Effector memory CD8-positive, alpha-beta T cell (primary cell): ENCODE results near the gene NARS2.

Experiments
- ATAC-seq: fragments of 150-1000 bp; cut with Tn5 transposase; replicated peaks from 2 replicates; pipeline ENCODE4 v1.10.0; 2021; ENCODE audit warnings: mild to moderate bottlenecking, moderate library complexity
- DNase-seq, 3 experiments: peaks; one replicate each; pipeline ENCODE4 v3.0.0; 2021
- H3K27ac Mint-ChIP-seq, 2 donors: one replicate each; pipeline ENCODE4 v1.8.0; 2022; ENCODE audit warnings: mild to moderate bottlenecking in 2 of 2, mixed read lengths in 2 of 2, moderate library complexity in 2 of 2
- H3K27me3 Mint-ChIP-seq, 2 donors: one replicate each; pipeline ENCODE4 v1.8.0; 2022; ENCODE audit warnings: mixed read lengths in 2 of 2
- H3K36me3 Mint-ChIP-seq: one replicate; pipeline ENCODE4 v1.8.0; 2022; ENCODE audit warnings: mild to moderate bottlenecking, moderate library complexity, mixed read lengths; ENCODE audit not compliant: insufficient read depth
- H3K4me1 Mint-ChIP-seq, 2 donors: one replicate each; pipeline ENCODE4 v1.8.0; 2022; ENCODE audit warnings: low read depth in 2 of 2, mixed read lengths in 2 of 2
- H3K4me3 Mint-ChIP-seq, 2 donors: one replicate each; pipeline ENCODE4 v1.8.0; 2022; ENCODE audit warnings: mild to moderate bottlenecking in 2 of 2, mixed read lengths in 2 of 2, moderate library complexity in 2 of 2
- H3K9me3 Mint-ChIP-seq, 2 donors: one replicate each; pipeline ENCODE4 v1.8.0; 2022; ENCODE audit warnings: mixed read lengths in 2 of 2

The NARS2 gene

GRCh38 chr11:78548911-78549590 is 25.6 kb downstream of the NARS2 start:
- Mint-ChIP-seq H3K27ac (no peak overlapping the region), H3K36me3 (no peaks in the 10 kb centered on the region), H3K4me3 (no peak overlapping the region), H3K27me3 (no peaks in the 10 kb centered on the region), H3K9me3 (no peaks in the 10 kb centered on the region), H3K4me1 (peaks cover 0 to 4% of the 10 kb centered on the region in 2 donors)
- DNase-seq (no peak), ATAC-seq (no peak)

- no peak overlapping the region for H3K27ac Mint-ChIP-seq
These were observed 26.5 kb downstream of the NARS2 start for GRCh38 chr11:78547931-78548705.

GRCh38 chr11:78542007-78542406 is 32.7 kb downstream of the NARS2 start:
- no peak overlapping the region for H3K27ac Mint-ChIP-seq
- no peaks in the 10 kb centered on the region for H3K9me3 Mint-ChIP-seq
- peaks cover 2% of the 10 kb centered on the region for H3K36me3 Mint-ChIP-seq
- ATAC-seq (no peak), DNase-seq (no peak)
- H3K4me3 Mint-ChIP-seq = no peak overlapping the region
- no peaks in the 10 kb centered on the region for H3K27me3 Mint-ChIP-seq
- peaks cover 0 to 7% of the 10 kb centered on the region in 2 donors for H3K4me1 Mint-ChIP-seq

More at GRCh38 chr11:78547931-78548705, 26.5 kb downstream of the NARS2 start:
- H3K4me3 Mint-ChIP-seq = no peak overlapping the region
- no peaks in the 10 kb centered on the region for H3K27me3 Mint-ChIP-seq
- H3K4me1 Mint-ChIP-seq = peaks cover 0 to 7% of the 10 kb centered on the region in 2 donors
- H3K9me3 Mint-ChIP-seq = no peaks in the 10 kb centered on the region
- DNase-seq = no peak
- no peak for ATAC-seq
- no peaks in the 10 kb centered on the region for H3K36me3 Mint-ChIP-seq

GRCh38 chr11:78541537-78541936 is 33.1 kb downstream of the NARS2 start:
- no peaks in the 10 kb centered on the region for H3K9me3 Mint-ChIP-seq
- peaks cover 0 to 7% of the 10 kb centered on the region in 2 donors for H3K4me1 Mint-ChIP-seq
- no peak for ATAC-seq
- no peak for DNase-seq
- H3K27me3 Mint-ChIP-seq = no peaks in the 10 kb centered on the region
- no peak overlapping the region for H3K27ac Mint-ChIP-seq
- H3K36me3 Mint-ChIP-seq = peaks cover 2% of the 10 kb centered on the region
- H3K4me3 Mint-ChIP-seq = no peak overlapping the region

- no peaks in the 10 kb centered on the region for H3K9me3 Mint-ChIP-seq
- no peak overlapping the region for H3K4me3 Mint-ChIP-seq
- H3K27me3 Mint-ChIP-seq = no peaks in the 10 kb centered on the region
- DNase-seq = no peak
- peaks cover 0 to 7% of the 10 kb centered on the region in 2 donors for H3K4me1 Mint-ChIP-seq
- peaks cover 2% of the 10 kb centered on the region for H3K36me3 Mint-ChIP-seq
- ATAC-seq = no peak
- H3K27ac Mint-ChIP-seq = no peak overlapping the region
These were observed 34.4 kb downstream of the NARS2 start for GRCh38 chr11:78540256-78540655.

GRCh38 chr11:78539506-78539905 is 35.2 kb downstream of the NARS2 start:
- H3K4me1 Mint-ChIP-seq = peaks cover 0 to 7% of the 10 kb centered on the region in 2 donors
- ATAC-seq = no peak
- no peak for DNase-seq
- peaks cover 2% of the 10 kb centered on the region for H3K36me3 Mint-ChIP-seq
- no peak overlapping the region for H3K4me3 Mint-ChIP-seq
- H3K9me3 Mint-ChIP-seq = no peaks in the 10 kb centered on the region
- H3K27ac Mint-ChIP-seq = no peak overlapping the region
- H3K27me3 Mint-ChIP-seq = no peaks in the 10 kb centered on the region

GRCh38 chr11:78536933-78537332 is 37.7 kb downstream of the NARS2 start:
- peaks cover 0 to 1% of the 10 kb centered on the region in 2 donors for H3K4me1 Mint-ChIP-seq
- no peaks in the 10 kb centered on the region for H3K27me3 Mint-ChIP-seq
- H3K4me3 Mint-ChIP-seq = no peak overlapping the region
- no peak for DNase-seq
- no peak overlapping the region for H3K27ac Mint-ChIP-seq
- ATAC-seq = no peak
- H3K9me3 Mint-ChIP-seq = no peaks in the 10 kb centered on the region
- H3K36me3 Mint-ChIP-seq = peaks cover 2% of the 10 kb centered on the region

- DNase-seq (no peak), ATAC-seq (no peak)
- H3K36me3 Mint-ChIP-seq = no peaks in the 10 kb centered on the region
- H3K4me3 Mint-ChIP-seq = no peak overlapping the region
- no peaks in the 10 kb centered on the region for H3K9me3 Mint-ChIP-seq
- H3K27ac Mint-ChIP-seq = no peak overlapping the region
- no peaks in the 10 kb centered on the region for H3K27me3 Mint-ChIP-seq
- no peaks in the 10 kb centered on the region for H3K4me1 Mint-ChIP-seq
These were observed 38.7 kb downstream of the NARS2 start for GRCh38 chr11:78535920-78536319.

GRCh38 chr11:78535027-78535426 is 39.6 kb downstream of the NARS2 start:
- Mint-ChIP-seq H3K27me3 (no peaks in the 10 kb centered on the region), H3K9me3 (no peaks in the 10 kb centered on the region), H3K36me3 (no peaks in the 10 kb centered on the region), H3K27ac (no peak overlapping the region), H3K4me1 (no peaks in the 10 kb centered on the region), H3K4me3 (no peak overlapping the region)
- ATAC-seq (no peak), DNase-seq (no peak)

- no peak overlapping the region for H3K4me3 Mint-ChIP-seq
These were observed 41.3 kb downstream of the NARS2 start for GRCh38 chr11:78533399-78533798.

GRCh38 chr11:78532991-78533390 is 41.7 kb downstream of the NARS2 start:
- ATAC-seq (no peak), DNase-seq (no peak)
- H3K36me3 Mint-ChIP-seq = no peaks in the 10 kb centered on the region
- no peaks in the 10 kb centered on the region for H3K4me1 Mint-ChIP-seq
- no peaks in the 10 kb centered on the region for H3K9me3 Mint-ChIP-seq
- H3K27ac Mint-ChIP-seq = peak overlapping the region in 1 of 2 donors; percentile 2
- H3K27me3 Mint-ChIP-seq = no peaks in the 10 kb centered on the region
- H3K4me3 Mint-ChIP-seq = no peak overlapping the region

More at GRCh38 chr11:78533399-78533798, 41.3 kb downstream of the NARS2 start:
- Mint-ChIP-seq H3K36me3 (no peaks in the 10 kb centered on the region), H3K27me3 (no peaks in the 10 kb centered on the region), H3K4me1 (no peaks in the 10 kb centered on the region), H3K9me3 (no peaks in the 10 kb centered on the region), H3K27ac (peak overlapping the region in 1 of 2 donors; percentile 2)
- DNase-seq (no peak), ATAC-seq (no peak)

- Mint-ChIP-seq H3K27me3 (no peaks in the 10 kb centered on the region), H3K27ac (no peak overlapping the region), H3K4me1 (no peaks in the 10 kb centered on the region), H3K4me3 (no peak overlapping the region), H3K9me3 (no peaks in the 10 kb centered on the region), H3K36me3 (peaks cover 3% of the 10 kb centered on the region)
- ATAC-seq (no peak), DNase-seq (no peak)
These were observed 48.0 kb downstream of the NARS2 start for GRCh38 chr11:78526497-78527146.

GRCh38 chr11:78525720-78526119 is 48.9 kb downstream of the NARS2 start:
- Mint-ChIP-seq H3K36me3 (peaks cover 3% of the 10 kb centered on the region), H3K4me3 (no peak overlapping the region), H3K27me3 (no peaks in the 10 kb centered on the region), H3K9me3 (no peaks in the 10 kb centered on the region), H3K27ac (no peak overlapping the region), H3K4me1 (no peaks in the 10 kb centered on the region)
- DNase-seq = no peak
- ATAC-seq = no peak

GRCh38 chr11:78520230-78520629 is 54.4 kb downstream of the NARS2 start:
- H3K27me3 Mint-ChIP-seq = no peaks in the 10 kb centered on the region
- H3K27ac Mint-ChIP-seq = no peak overlapping the region

More at GRCh38 chr11:78520230-78520629, 54.4 kb downstream of the NARS2 start:
- peaks cover 0 to 11% of the 10 kb centered on the region in 2 donors for H3K4me1 Mint-ChIP-seq
- DNase-seq = no peak
- no peaks in the 10 kb centered on the region for H3K36me3 Mint-ChIP-seq
- ATAC-seq = no peak
- H3K4me3 Mint-ChIP-seq = no peak overlapping the region
- H3K9me3 Mint-ChIP-seq = no peaks in the 10 kb centered on the region
